Measurements from ENCODE around the gene PACRG.

GRCh38 chr6:163179061-163179460 is 451.3 kb downstream of the PACRG start:
- TF ChIP-seq CTCF (IDR thresholded peaks at IDR 0.05) (no peak), MAX (CRISPR knock-in tag; IDR thresholded peaks at IDR 0.05) (no peak), ATF2 (CRISPR knock-in tag; IDR thresholded peaks at IDR 0.05; ENCODE audit: borderline replicate concordance, low read depth) (no peak), GABPB1 (CRISPR knock-in tag; IDR thresholded peaks at IDR 0.05) (no peak), PRDM15 (CRISPR knock-in tag; IDR thresholded peaks at IDR 0.05) (no peak), AFF4 (CRISPR knock-in tag; IDR thresholded peaks at IDR 0.05; ENCODE audit: borderline replicate concordance) (no peak), NR3C1 (CRISPR knock-in tag; conservative IDR thresholded peaks at IDR 0.05; ENCODE audit: low read depth) (no peak), CBFB (CRISPR knock-in tag; IDR thresholded peaks at IDR 0.05; ENCODE audit: low read depth) (no peak), KAT7 (CRISPR knock-in tag; IDR thresholded peaks at IDR 0.05; ENCODE audit: borderline replicate concordance) (no peak), CDX4 (CRISPR knock-in tag; IDR thresholded peaks at IDR 0.05; ENCODE audit: borderline replicate concordance) (no peak), SP1 (CRISPR knock-in tag; conservative IDR thresholded peaks at IDR 0.05) (no peak), E2F5 (CRISPR knock-in tag; IDR thresholded peaks at IDR 0.05) (no peak)
